Measurements from ENCODE around the gene TTI1. TPM values are rescaled to one million over a fixed set of nuclear protein-coding genes. Genes with fewer than 3 reads are reported as not detected.

Gene TTI1
- total and polyA plus RNA-seq, 9 of the 15 experiments (the other 6 are each of a cell fraction or from before 2014, with no cell fraction given) = 9.8 to 55.1 (median 39.4) TPM

GRCh38 chr20:38034108-38034649 lies 923 bp upstream of the TTI1 start (continued):
- TF ChIP-seq C11orf30 (IDR thresholded peaks at IDR 0.05; ENCODE audit: low read depth) (no peak), RNF2 (IDR thresholded peaks at IDR 0.05) (no peak), TBP (optimal IDR thresholded peaks at IDR 0.05; ENCODE audit: low read depth, low read length) (no peak), GTF3C2 (IDR thresholded peaks at IDR 0.05; ENCODE audit: borderline replicate concordance, extremely low read depth, insufficient read length) (no peak), SMARCB1 (IDR thresholded peaks at IDR 0.05; ENCODE audit: insufficient read length, low read depth) (no peak), RB1 (IDR thresholded peaks at IDR 0.05; ENCODE audit: low read depth) (no peak), STAG1 (CRISPR knock-in tag; IDR thresholded peaks at IDR 0.05; ENCODE audit: borderline replicate concordance) (no peak)
- TF ChIP-seq, protein P1, sequence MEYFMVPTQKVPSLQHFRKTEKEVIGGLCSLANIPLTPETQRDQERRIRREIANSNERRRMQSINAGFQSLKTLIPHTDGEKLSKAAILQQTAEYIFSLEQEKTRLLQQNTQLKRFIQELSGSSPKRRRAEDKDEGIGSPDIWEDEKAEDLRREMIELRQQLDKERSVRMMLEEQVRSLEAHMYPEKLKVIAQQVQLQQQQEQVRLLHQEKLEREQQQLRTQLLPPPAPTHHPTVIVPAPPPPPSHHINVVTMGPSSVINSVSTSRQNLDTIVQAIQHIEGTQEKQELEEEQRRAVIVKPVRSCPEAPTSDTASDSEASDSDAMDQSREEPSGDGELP (CRISPR knock-in tag; IDR thresholded peaks at IDR 0.05; ENCODE audit: borderline replicate concordance) = no peak
- TF ChIP-seq, protein P2, sequence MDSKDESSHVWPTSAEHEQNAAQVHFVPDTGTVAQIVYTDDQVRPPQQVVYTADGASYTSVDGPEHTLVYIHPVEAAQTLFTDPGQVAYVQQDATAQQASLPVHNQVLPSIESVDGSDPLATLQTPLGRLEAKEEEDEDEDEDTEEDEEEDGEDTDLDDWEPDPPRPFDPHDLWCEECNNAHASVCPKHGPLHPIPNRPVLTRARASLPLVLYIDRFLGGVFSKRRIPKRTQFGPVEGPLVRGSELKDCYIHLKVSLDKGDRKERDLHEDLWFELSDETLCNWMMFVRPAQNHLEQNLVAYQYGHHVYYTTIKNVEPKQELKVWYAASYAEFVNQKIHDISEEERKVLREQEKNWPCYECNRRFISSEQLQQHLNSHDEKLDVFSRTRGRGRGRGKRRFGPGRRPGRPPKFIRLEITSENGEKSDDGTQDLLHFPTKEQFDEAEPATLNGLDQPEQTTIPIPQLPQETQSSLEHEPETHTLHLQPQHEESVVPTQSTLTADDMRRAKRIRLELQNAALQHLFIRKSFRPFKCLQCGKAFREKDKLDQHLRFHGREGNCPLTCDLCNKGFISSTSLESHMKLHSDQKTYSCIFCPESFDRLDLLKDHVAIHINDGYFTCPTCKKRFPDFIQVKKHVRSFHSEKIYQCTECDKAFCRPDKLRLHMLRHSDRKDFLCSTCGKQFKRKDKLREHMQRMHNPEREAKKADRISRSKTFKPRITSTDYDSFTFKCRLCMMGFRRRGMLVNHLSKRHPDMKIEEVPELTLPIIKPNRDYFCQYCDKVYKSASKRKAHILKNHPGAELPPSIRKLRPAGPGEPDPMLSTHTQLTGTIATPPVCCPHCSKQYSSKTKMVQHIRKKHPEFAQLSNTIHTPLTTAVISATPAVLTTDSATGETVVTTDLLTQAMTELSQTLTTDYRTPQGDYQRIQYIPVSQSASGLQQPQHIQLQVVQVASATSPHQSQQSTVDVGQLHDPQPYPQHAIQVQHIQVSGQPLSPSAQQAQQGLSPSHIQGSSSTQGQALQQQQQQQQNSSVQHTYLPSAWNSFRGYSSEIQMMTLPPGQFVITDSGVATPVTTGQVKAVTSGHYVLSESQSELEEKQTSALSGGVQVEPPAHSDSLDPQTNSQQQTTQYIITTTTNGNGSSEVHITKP (IDR thresholded peaks at IDR 0.05; ENCODE audit: partially characterized antibody) = no peak
- TF ChIP-seq, protein P3, sequence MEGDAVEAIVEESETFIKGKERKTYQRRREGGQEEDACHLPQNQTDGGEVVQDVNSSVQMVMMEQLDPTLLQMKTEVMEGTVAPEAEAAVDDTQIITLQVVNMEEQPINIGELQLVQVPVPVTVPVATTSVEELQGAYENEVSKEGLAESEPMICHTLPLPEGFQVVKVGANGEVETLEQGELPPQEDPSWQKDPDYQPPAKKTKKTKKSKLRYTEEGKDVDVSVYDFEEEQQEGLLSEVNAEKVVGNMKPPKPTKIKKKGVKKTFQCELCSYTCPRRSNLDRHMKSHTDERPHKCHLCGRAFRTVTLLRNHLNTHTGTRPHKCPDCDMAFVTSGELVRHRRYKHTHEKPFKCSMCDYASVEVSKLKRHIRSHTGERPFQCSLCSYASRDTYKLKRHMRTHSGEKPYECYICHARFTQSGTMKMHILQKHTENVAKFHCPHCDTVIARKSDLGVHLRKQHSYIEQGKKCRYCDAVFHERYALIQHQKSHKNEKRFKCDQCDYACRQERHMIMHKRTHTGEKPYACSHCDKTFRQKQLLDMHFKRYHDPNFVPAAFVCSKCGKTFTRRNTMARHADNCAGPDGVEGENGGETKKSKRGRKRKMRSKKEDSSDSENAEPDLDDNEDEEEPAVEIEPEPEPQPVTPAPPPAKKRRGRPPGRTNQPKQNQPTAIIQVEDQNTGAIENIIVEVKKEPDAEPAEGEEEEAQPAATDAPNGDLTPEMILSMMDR (IDR thresholded peaks at IDR 0.05 in 2 of 3, conservative IDR thresholded peaks at IDR 0.05 in 1 of 3; ENCODE audit: insufficient read depth in 2 of 3, low read depth in 1 of 3, low read length in 3 of 3) = 0 out of 6 replicates have a peak, but pooled peaks of 1 of the 3 experiments have one; percentile 4
